Erythroblast (primary cell): ENCODE results near the gene COMT.

Experiments used
- GATA1 ChIP-seq: IDR thresholded peaks from 2 replicates; pipeline ENCODE4 v1.6.1; 2011; ENCODE audit warnings: low read depth, mild to moderate bottlenecking, control low read depth, low read length, moderate library complexity
- POLR2A ChIP-seq: IDR thresholded peaks from 2 replicates; pipeline ENCODE4 v1.6.1; 2011; ENCODE audit warnings: mild to moderate bottlenecking, low read length

GRCh38 chr22:19923914-19924513 lies 17.6 kb upstream of the COMT start:
- TF ChIP-seq POLR2A (no peak), GATA1 (no peak)
